Measurements from ENCODE around the gene CASD1.

DNA sequence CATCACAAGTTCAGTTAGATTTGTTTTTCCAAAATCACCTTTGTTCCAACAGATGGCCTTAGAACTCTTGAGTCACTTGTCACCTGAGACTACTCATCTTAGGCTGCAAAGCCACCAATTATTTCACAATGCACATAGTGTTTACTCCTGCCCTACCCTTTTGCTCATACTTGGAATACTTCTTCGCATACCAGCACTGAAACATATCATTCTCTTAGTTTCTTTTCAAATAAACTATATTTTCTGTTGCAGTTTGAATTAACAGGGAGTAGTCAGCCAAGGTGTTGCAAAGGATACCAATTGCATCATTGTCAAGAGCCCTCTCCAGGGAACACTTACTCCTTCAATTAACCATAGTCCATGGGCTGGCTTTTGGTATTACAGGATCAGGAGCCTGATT lies 71.0 kb downstream of the CASD1 start:
- TF ChIP-seq, protein P1, sequence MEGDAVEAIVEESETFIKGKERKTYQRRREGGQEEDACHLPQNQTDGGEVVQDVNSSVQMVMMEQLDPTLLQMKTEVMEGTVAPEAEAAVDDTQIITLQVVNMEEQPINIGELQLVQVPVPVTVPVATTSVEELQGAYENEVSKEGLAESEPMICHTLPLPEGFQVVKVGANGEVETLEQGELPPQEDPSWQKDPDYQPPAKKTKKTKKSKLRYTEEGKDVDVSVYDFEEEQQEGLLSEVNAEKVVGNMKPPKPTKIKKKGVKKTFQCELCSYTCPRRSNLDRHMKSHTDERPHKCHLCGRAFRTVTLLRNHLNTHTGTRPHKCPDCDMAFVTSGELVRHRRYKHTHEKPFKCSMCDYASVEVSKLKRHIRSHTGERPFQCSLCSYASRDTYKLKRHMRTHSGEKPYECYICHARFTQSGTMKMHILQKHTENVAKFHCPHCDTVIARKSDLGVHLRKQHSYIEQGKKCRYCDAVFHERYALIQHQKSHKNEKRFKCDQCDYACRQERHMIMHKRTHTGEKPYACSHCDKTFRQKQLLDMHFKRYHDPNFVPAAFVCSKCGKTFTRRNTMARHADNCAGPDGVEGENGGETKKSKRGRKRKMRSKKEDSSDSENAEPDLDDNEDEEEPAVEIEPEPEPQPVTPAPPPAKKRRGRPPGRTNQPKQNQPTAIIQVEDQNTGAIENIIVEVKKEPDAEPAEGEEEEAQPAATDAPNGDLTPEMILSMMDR (IDR thresholded peaks at IDR 0.05; ENCODE audit: low read depth, low read length), result no peak
- TF ChIP-seq POLR2A (IDR thresholded peaks at IDR 0.05; ENCODE audit: extremely low read depth, insufficient read length), result no peak
